Glutamatergic neuron (in vitro differentiated cells): ENCODE measurements around the gene DDX31. TPM values are rescaled to one million over a fixed set of nuclear protein-coding genes. Genes with fewer than 3 reads are reported as not detected.
A peak's percentile ranks its signal among the peaks of the same experiment; 100 is the strongest.

Experiments
- DNase-seq: peaks from one replicate; pipeline ENCODE4 v3.0.0; 2022
- H3K27ac Mint-ChIP-seq: one replicate; pipeline ENCODE4 v1.8.0; 2020; ENCODE audit warnings: mild to moderate bottlenecking, mixed read lengths, inconsistent platforms; ENCODE audit not compliant: unreplicated experiment
- H3K27me3 Mint-ChIP-seq: one replicate; pipeline ENCODE4 v1.8.0; 2020; ENCODE audit warnings: mild to moderate bottlenecking, moderate library complexity, mixed read lengths, inconsistent platforms; ENCODE audit not compliant: unreplicated experiment
- H3K36me3 Mint-ChIP-seq: one replicate; pipeline ENCODE4 v1.8.0; 2020; ENCODE audit warnings: mild to moderate bottlenecking, mixed read lengths, inconsistent platforms; ENCODE audit not compliant: unreplicated experiment
- H3K4me1 Mint-ChIP-seq: one replicate; pipeline ENCODE4 v1.8.0; 2020; ENCODE audit warnings: mild to moderate bottlenecking, low read depth, mixed read lengths, inconsistent platforms; ENCODE audit not compliant: unreplicated experiment
- H3K4me3 Mint-ChIP-seq: one replicate; pipeline ENCODE4 v1.8.0; 2020; ENCODE audit warnings: mild to moderate bottlenecking, mixed read lengths, inconsistent platforms; ENCODE audit not compliant: unreplicated experiment
- H3K9me3 Mint-ChIP-seq: one replicate; pipeline ENCODE4 v1.8.0; 2020; ENCODE audit warnings: mild to moderate bottlenecking, moderate library complexity, mixed read lengths, inconsistent platforms; ENCODE audit not compliant: unreplicated experiment
- total RNA-seq: library from RNA; stranded (reverse); fragmentation: NEBNext Ultra II Directional; extraction: Animal tissue kit (Norgen Biotek cat#: 25700); gene quantifications from one replicate; pipeline ENCODE4 v1.2.1, GENCODE V29; 2021; ENCODE audit not compliant: unreplicated experiment
- TF ChIP-seq, protein P1 (sequence below): fragments of 200-600 bp; sonication (generic); IDR thresholded peaks from one replicate; pipeline ENCODE4 v1.5.0; 2021; ENCODE audit not compliant: partially characterized antibody, unreplicated experiment

The DDX31 gene
- total RNA-seq, 1 donor from 2014 or later: 8.7 TPM

- peaks cover 38% of the 10 kb centered on the region for H3K27me3 Mint-ChIP-seq
- no peak for DNase-seq
- H3K9me3 Mint-ChIP-seq: peaks cover 15% of the 10 kb centered on the region
- peak overlapping the region; percentile 63 for H3K4me3 Mint-ChIP-seq
- H3K27ac Mint-ChIP-seq: peak overlapping the region; percentile 34
- TF ChIP-seq, protein P1, sequence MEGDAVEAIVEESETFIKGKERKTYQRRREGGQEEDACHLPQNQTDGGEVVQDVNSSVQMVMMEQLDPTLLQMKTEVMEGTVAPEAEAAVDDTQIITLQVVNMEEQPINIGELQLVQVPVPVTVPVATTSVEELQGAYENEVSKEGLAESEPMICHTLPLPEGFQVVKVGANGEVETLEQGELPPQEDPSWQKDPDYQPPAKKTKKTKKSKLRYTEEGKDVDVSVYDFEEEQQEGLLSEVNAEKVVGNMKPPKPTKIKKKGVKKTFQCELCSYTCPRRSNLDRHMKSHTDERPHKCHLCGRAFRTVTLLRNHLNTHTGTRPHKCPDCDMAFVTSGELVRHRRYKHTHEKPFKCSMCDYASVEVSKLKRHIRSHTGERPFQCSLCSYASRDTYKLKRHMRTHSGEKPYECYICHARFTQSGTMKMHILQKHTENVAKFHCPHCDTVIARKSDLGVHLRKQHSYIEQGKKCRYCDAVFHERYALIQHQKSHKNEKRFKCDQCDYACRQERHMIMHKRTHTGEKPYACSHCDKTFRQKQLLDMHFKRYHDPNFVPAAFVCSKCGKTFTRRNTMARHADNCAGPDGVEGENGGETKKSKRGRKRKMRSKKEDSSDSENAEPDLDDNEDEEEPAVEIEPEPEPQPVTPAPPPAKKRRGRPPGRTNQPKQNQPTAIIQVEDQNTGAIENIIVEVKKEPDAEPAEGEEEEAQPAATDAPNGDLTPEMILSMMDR: no peak
- peaks cover 19% of the 10 kb centered on the region for H3K4me1 Mint-ChIP-seq
- H3K36me3 Mint-ChIP-seq: no peaks in the 10 kb centered on the region
Observed at GRCh38 chr9:132588098-132588497, 81.7 kb downstream of the DDX31 start.

GRCh38 chr9:132587592-132587955 is 82.2 kb downstream of the DDX31 start:
- H3K27ac Mint-ChIP-seq: no peak overlapping the region
- no peak overlapping the region for H3K4me3 Mint-ChIP-seq
- H3K36me3 Mint-ChIP-seq: no peaks in the 10 kb centered on the region
- DNase-seq: peak; percentile 13
- TF ChIP-seq, protein P1: no peak
- peaks cover 41% of the 10 kb centered on the region for H3K27me3 Mint-ChIP-seq
- H3K9me3 Mint-ChIP-seq: peaks cover 15% of the 10 kb centered on the region
- H3K4me1 Mint-ChIP-seq: peaks cover 19% of the 10 kb centered on the region

DNA sequence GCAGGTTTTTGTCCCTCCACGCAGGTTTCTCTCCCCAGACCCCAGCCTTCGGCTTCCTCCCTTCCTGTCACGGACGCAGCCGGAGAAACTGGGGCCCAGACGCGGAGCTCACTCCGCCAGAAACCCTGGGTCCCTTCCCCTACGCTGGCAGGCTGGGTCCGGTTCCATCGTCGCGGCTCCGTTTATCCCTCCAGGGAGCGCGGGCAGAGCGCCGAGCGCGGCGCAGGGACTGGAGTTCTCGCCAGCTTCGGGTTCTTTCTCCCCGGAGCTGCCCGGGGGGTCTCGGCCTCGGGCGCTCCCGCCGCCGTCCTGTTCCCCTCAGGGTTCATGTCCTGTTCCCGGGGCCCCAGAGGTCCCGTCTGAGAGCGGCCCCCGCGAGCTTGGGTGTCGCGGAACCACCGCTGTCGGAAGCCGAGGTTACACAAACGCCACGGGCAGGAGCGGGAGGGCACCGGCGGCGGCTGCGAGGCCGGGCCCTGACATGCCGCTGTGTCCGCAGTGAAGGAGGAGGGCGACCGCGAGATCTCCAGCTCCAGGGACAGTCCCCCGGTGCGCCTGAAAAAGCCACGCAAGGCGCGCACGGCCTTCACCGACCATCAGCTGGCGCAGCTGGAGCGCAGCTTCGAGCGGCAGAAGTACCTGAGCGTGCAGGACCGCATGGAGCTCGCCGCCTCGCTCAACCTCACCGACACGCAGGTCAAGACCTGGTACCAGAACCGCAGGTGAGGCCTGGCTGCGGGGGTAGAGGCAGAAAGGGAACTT is 82.8 kb downstream of the DDX31 start:
- DNase-seq: peak; percentile 48
- H3K4me3 Mint-ChIP-seq: peak overlapping the region; percentile 51
- H3K27ac Mint-ChIP-seq: no peak overlapping the region

GRCh38 chr9:132585954-132586829 is 83.6 kb downstream of the DDX31 start:
- TF ChIP-seq, protein P1: no peak
- Mint-ChIP-seq H3K4me3 (peak overlapping the region; percentile 51), H3K4me1 (peaks cover 22% of the 10 kb centered on the region), H3K27ac (no peak overlapping the region), H3K36me3 (no peaks in the 10 kb centered on the region), H3K27me3 (peaks cover 44% of the 10 kb centered on the region), H3K9me3 (peaks cover 18% of the 10 kb centered on the region)
- DNase-seq: peak; percentile 41

More for the DNA sequence above, 82.8 kb downstream of the DDX31 start:
- Mint-ChIP-seq H3K27me3 (peaks cover 41% of the 10 kb centered on the region), H3K36me3 (no peaks in the 10 kb centered on the region), H3K4me1 (peaks cover 19% of the 10 kb centered on the region), H3K9me3 (peaks cover 15% of the 10 kb centered on the region)
- TF ChIP-seq, protein P1: no peak
